ENCODE results near the gene CBARP. TPM values are rescaled to one million over a fixed set of nuclear protein-coding genes. Genes with fewer than 3 reads are reported as not detected.

CBARP gene
- total and polyA plus RNA-seq, 2 donors (not counting 3 experiments of a cell fraction or from before 2014, with no cell fraction given): 3.5 to 9.2 TPM

DNA sequence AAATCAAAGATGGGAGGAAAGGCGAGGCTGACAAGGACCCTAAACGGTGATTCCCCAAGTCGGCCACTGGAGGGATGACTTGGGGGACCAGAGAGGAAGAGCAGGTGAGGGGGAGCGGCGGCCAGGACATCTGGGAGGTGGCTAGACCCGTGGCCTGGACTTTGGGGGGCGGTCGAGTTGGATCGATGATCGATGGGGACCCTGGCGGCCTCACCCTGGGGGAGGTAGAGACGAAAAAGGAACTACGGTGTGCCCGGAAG lies 23.7 kb upstream of the CBARP start:
- no peaks in the 10 kb centered on the region for H3K27me3 ChIP-seq (ENCODE audit: control insufficient read depth in 2 of 2, insufficient read depth in 2 of 2, low read length in 2 of 2)
- no TSS peak for BruUV-seq (replicated peaks)
- intact Hi-C loops (cut with micrococcal nuclease) (no loop called here), dilution Hi-C loops (cut with MboI; ENCODE audit: extremely low pct_ligation_motif_present, low sequenced_read_pairs) (no loop called here)
- peak overlapping the region; percentile 61 for H3K4me2 ChIP-seq (ENCODE audit: insufficient read depth, low read length)
- H3K9me3 ChIP-seq (replicated peaks; ENCODE audit: control insufficient read depth, insufficient read depth, low read length): no peaks in the 10 kb centered on the region
- H3K9ac ChIP-seq (replicated peaks; ENCODE audit: extremely low read depth, insufficient read depth, low read length): peak overlapping the region; percentile 44
- no peak overlapping the region for H2AFZ ChIP-seq (ENCODE audit: low read depth, low read length)
- peaks cover 7% of the 10 kb centered on the region in 2 experiments for H3K36me3 ChIP-seq (ENCODE audit: control insufficient read depth in 2 of 2, extremely low read depth in 1 of 2, insufficient read depth in 2 of 2, low read length in 2 of 2)
- CTCF ChIA-PET: interaction anchor here (1.5 to 7.8 kb wide), 3 partner anchors 8 to 17 kb away, joined by 3 to 63 read pairs (median 8); no protein-coding TSS in a partner anchor
- POLR2A ChIA-PET: interaction anchor here (1.4 kb wide), 1 partner anchor 8 kb away, joined by 8 read pairs; no protein-coding TSS in a partner anchor
- no peak for TF ChIP-seq POLR2AphosphoS5 (IDR thresholded peaks at IDR 0.05; ENCODE audit: insufficient read depth, low read depth, low read length)
- TF ChIP-seq CTCF (IDR thresholded peaks at IDR 0.05; ENCODE audit: extremely low read depth in 1 of 2, insufficient read depth in 1 of 2, low read depth in 1 of 2, low read length in 2 of 2): peak in 1 of 2 donors; percentile 6
- peaks cover 58% of the 10 kb centered on the region for H3K4me1 ChIP-seq (ENCODE audit: control insufficient read depth, extremely low read depth, insufficient read depth, low read length)
- DNase-seq (ENCODE audit: low read depth, low spot score): no peak
- FAIRE-seq: no peak
- H3K4me3 ChIP-seq (replicated peaks in 1 of 3; ENCODE audit: insufficient read depth in 1 of 3, low read depth in 1 of 3, low read length in 3 of 3): peak overlapping the region in 2 of 3 experiments; percentile 37 to 50
- H4K20me1 ChIP-seq (replicated peaks; ENCODE audit: control insufficient read depth, extremely low read depth, insufficient read depth, low read length): no peaks in the 10 kb centered on the region
- H3K27ac ChIP-seq (ENCODE audit: insufficient read depth, low read depth, low read length): peak overlapping the region; percentile 78
- no peaks in the 10 kb centered on the region for H3K9me1 ChIP-seq (replicated peaks; ENCODE audit: control insufficient read depth, extremely low read depth, insufficient read depth, low read length)
- H3K79me2 ChIP-seq (ENCODE audit: control insufficient read depth, insufficient read depth, low read length): peaks cover 7% of the 10 kb centered on the region

DNA sequence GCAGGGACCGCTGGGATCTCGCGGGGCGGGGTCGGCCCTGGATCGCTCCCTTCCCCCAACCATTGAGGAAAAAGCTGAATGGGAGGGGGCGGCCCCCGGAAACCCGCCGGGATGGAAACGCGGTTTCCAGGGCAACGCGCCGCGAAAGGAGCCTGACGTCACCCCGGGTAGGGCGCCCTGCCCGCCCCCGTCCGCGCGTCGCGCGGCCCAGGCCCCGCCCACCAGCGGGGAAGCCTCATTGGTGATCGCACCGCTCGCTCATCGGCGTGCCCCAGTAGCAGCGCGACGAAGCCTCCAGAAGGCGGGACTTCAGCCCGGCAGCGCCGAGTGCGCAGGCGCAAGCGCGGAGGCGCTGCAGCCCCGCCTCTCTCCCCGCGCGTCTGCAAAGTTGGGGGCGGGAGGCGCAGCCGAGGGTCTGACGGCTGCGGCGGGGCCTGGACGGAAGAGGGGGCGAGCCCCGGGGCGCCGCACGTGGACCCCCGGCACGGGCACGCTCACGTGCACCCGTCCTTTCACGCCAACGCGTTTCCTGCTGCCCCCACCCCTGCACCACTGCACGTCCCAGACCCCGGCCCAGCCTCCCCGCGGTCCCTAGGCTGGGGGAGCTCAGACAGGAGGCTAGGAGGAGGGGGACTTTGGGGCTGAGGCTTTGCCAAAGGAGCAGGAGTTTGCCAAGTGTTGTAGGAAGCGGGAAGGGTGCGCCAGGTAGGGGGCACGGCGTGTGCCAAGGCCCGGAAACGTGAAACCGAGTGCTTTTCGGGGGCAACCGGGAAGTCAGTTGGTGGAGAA lies 23.1 kb upstream of the CBARP start:
- Histone ChIP-seq H3K9me3 (replicated peaks; ENCODE audit: control insufficient read depth, insufficient read depth, low read length) (no peaks in the 10 kb centered on the region), H3K4me1 (ENCODE audit: control insufficient read depth, extremely low read depth, insufficient read depth, low read length) (peaks cover 55% of the 10 kb centered on the region), H3K36me3 (ENCODE audit: control insufficient read depth in 2 of 2, extremely low read depth in 1 of 2, insufficient read depth in 2 of 2, low read length in 2 of 2) (peaks cover 9 to 10% of the 10 kb centered on the region in 2 experiments), H3K79me2 (ENCODE audit: control insufficient read depth, insufficient read depth, low read length) (peaks cover 9% of the 10 kb centered on the region), H4K20me1 (replicated peaks; ENCODE audit: control insufficient read depth, extremely low read depth, insufficient read depth, low read length) (no peaks in the 10 kb centered on the region), H3K9ac (replicated peaks; ENCODE audit: extremely low read depth, insufficient read depth, low read length) (peak overlapping the region; percentile 44), H3K4me3 (replicated peaks in 1 of 3; ENCODE audit: insufficient read depth in 1 of 3, low read depth in 1 of 3, low read length in 3 of 3) (peak overlapping the region; percentile 19 to 50 (median 37)), H3K9me1 (replicated peaks; ENCODE audit: control insufficient read depth, extremely low read depth, insufficient read depth, low read length) (no peaks in the 10 kb centered on the region), H2AFZ (ENCODE audit: low read depth, low read length) (no peak overlapping the region), H3K27me3 (ENCODE audit: control insufficient read depth in 2 of 2, insufficient read depth in 2 of 2, low read length in 2 of 2) (no peaks in the 10 kb centered on the region), H3K4me2 (ENCODE audit: insufficient read depth, low read length) (peak overlapping the region; percentile 61), H3K27ac (ENCODE audit: insufficient read depth, low read depth, low read length) (peak overlapping the region; percentile 78)
- FAIRE-seq (peak; percentile 98), DNase-seq (ENCODE audit: low read depth, low spot score) (peak; percentile 96)
- no TSS peak for BruUV-seq (replicated peaks)
- intact Hi-C loops (cut with micrococcal nuclease): loop anchor here (1.0 kb wide), 1 partner anchor 9 kb away; no protein-coding TSS in a partner anchor
- ChIA-PET CTCF (interaction anchor here (1.5 to 7.8 kb wide), 3 partner anchors 8 to 17 kb away, joined by 3 to 63 read pairs (median 8); no protein-coding TSS in a partner anchor), POLR2A (interaction anchor here (1.4 to 3.4 kb wide), 2 partner anchors 8 kb away, joined by 8 to 19 read pairs; partner anchors contain the start of gene CIRBP)
- dilution Hi-C loops (cut with MboI; ENCODE audit: extremely low pct_ligation_motif_present, low sequenced_read_pairs): no loop called here
- TF ChIP-seq MAX (IDR thresholded peaks at IDR 0.05; ENCODE audit: insufficient read depth, insufficient read length) (no peak), POLR2AphosphoS5 (IDR thresholded peaks at IDR 0.05; ENCODE audit: insufficient read depth, low read depth, low read length) (peak; percentile 45), POLR2A (IDR thresholded peaks at IDR 0.05; ENCODE audit: low read depth, low read length) (no peak), CTCF (IDR thresholded peaks at IDR 0.05; ENCODE audit: extremely low read depth in 1 of 2, insufficient read depth in 1 of 2, low read depth in 1 of 2, low read length in 2 of 2) (no peak), EZH2 (IDR thresholded peaks at IDR 0.05; ENCODE audit: borderline replicate concordance, low read depth, low read length, severe bottlenecking) (no peak), FOS (IDR thresholded peaks at IDR 0.05; ENCODE audit: borderline replicate concordance, insufficient read depth, low read length) (no peak)
